Measurements from ENCODE around the gene ITPRIP.

- TF ChIP-seq POLR2A (IDR thresholded peaks at IDR 0.05) (no peak), POLR2AphosphoS5 (IDR thresholded peaks at IDR 0.05) (peak; percentile 4), EP300 (IDR thresholded peaks at IDR 0.05) (no peak)
- TF ChIP-seq, protein P1, sequence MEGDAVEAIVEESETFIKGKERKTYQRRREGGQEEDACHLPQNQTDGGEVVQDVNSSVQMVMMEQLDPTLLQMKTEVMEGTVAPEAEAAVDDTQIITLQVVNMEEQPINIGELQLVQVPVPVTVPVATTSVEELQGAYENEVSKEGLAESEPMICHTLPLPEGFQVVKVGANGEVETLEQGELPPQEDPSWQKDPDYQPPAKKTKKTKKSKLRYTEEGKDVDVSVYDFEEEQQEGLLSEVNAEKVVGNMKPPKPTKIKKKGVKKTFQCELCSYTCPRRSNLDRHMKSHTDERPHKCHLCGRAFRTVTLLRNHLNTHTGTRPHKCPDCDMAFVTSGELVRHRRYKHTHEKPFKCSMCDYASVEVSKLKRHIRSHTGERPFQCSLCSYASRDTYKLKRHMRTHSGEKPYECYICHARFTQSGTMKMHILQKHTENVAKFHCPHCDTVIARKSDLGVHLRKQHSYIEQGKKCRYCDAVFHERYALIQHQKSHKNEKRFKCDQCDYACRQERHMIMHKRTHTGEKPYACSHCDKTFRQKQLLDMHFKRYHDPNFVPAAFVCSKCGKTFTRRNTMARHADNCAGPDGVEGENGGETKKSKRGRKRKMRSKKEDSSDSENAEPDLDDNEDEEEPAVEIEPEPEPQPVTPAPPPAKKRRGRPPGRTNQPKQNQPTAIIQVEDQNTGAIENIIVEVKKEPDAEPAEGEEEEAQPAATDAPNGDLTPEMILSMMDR (IDR thresholded peaks at IDR 0.05), result no peak
These were observed 15.9 kb downstream of the ITPRIP start for GRCh38 chr10:104322416-104322782.

Measured in gastroesophageal sphincter (tissue), 3 donors.